HG03097 (cell line): Measurements from ENCODE around the gene DISP3.

Experiments used
- ATAC-seq: cut with Tn5 transposase; IDR thresholded peaks from one replicate; pipeline ENCODE4 v1.9.1; 2021; ENCODE audit not compliant: unreplicated experiment, low FRiP score

The DISP3 gene

DNA sequence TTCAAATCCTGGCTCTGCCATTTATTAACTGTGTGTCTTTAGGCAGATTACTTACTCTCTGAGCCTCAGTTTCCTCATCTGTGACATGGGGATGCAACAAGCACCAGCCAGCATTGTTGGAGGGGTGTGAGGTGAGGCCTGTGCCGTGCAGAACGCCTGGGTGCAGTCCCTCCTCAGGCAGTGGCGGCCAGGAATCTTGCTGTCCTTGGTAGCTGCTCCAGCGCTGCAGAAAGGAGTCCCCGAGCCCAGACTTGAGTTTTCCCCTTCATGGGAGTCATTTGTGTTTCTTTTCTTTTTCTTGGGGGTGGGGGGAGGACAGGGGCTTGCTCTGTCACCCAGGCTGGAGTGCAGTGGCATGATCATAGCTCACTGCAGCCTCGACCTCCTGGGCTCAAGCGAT is 46.6 kb downstream of the DISP3 start:
- ATAC-seq, result no peak

GRCh38 chr1:11526071-11526895 is 47.3 kb downstream of the DISP3 start:
- ATAC-seq, result no peak

GRCh38 chr1:11527541-11528452 is 48.8 kb downstream of the DISP3 start:
- no peak for ATAC-seq

DNA sequence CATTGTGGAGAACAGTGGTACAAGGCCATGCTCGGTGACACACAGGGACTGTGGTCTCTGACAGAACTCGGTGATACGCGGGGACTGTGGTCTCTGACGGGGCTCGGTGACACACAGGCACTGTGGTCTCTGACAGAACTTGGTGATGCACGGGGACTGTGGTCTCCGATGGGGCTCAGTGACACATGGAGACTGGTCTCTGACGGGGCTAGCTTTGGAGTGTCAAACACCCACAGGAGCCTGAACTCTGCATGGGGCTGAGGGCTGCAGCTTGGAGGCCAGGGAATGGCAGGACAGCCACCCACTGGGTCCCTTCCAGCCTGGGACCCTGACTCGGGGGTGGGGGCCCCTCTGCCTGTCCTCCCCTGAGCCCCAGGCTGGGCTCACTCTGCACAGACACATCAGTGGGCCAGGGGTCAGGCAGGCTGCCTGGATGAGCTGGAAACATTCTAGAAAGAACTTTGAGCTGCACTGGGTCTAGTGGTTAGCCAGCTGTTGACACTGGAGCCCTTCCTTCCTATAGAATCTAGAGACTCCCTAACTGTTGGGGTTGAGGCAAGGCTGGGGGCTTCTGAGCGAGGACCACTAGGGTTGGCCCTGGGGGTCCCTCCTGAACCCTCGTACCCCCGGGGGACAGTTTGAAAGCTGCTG is 49.8 kb downstream of the DISP3 start:
- ATAC-seq, result no peak

DNA sequence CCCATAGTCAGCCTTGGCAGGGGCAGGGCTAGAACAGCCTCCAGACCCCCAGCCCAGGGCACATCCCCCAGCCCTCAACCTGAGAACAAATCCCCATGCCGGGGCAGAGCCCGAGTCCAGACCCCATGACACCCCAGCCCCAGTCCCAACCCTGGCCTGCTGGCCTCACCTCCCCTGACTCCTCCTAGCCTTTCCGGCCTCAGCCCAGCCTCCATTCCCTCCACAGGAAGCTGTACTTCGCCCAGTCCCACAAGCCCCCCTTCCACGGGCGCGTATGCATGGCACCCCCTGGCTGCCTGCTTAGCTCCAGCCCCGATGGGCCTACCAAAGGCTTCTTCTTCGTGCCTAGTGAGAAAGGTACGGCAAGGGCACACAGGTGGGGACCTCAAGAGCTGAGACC is 50.4 kb downstream of the DISP3 start:
- no peak for ATAC-seq

DNA sequence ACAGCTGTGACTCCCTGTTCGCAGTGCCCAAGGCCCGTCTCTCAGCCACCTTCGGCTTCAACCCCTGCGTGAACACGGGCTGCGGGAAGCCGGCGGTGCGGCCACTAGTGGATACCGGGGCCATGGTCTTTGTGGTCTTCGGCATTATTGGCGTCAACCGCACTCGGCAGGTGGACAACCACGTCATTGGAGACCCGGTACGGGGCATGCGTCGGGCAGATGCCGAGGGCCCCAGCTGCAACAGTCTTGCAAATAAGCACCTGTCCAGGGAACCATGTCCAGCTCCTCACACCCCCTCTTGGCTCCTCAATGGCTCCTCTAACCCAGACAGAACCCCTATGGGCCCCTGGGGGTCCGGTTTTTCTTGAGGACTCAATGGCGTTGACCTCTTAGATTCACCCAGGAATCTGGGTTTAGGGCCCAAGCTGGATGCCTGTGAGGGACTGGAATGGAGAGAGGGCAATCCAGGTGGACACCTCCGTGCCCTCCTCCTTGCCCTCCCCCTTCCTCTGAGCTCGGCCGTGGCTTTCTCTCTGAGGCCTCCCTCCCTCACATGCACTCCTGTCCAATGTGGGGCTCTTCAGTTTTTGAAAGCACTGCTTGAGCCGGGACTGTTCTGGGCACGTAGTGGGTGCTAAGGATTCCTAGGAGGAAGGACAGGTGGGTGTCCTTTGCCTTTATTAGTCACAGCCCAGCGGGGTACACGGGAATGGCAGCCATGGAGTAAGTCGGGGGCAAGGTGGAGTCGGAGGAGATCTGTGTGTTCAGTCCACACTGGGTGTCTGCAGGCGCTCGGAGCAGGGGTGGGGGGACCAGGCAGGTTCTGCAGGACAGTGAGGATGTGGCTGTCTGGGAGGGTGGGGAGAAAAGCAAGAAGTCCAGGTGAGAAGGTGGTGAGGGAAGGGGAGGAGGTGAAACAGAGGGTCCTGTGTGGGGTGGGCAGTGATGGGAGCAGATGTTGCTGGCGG is 51.1 kb downstream of the DISP3 start:
- no peak for ATAC-seq

GRCh38 chr1:11530731-11531311 is 51.9 kb downstream of the DISP3 start:
- ATAC-seq, result no peak

DNA sequence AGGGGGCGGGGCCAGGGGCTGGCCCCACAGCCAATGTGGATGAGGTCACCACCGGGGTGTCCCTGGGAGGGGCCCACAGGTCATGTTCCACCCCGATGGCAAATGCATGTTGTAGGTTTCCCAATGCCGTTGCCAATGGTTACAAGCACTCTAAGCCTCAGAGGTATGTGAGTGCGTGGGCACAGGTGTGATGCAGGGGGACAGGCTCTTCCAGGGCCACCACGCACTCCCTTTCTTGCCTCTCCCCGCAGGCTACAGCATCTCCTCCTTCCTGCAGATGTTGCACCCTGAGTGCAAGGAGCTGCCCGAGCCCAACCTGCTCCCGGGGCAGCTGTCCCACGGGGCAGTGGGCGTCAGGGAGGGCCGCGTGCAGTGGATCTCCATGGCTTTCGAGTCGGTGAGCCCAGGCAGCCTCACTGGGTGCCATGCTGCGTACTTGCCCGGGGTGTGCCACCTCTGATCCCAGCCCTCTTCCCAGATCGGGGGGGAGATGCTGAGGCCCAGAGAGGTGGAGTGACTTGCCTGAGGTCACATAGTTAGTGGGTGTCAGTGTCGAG is 52.4 kb downstream of the DISP3 start:
- no peak for ATAC-seq

GRCh38 chr1:11531943-11532342 is 53.0 kb downstream of the DISP3 start:
- ATAC-seq, result no peak

DNA sequence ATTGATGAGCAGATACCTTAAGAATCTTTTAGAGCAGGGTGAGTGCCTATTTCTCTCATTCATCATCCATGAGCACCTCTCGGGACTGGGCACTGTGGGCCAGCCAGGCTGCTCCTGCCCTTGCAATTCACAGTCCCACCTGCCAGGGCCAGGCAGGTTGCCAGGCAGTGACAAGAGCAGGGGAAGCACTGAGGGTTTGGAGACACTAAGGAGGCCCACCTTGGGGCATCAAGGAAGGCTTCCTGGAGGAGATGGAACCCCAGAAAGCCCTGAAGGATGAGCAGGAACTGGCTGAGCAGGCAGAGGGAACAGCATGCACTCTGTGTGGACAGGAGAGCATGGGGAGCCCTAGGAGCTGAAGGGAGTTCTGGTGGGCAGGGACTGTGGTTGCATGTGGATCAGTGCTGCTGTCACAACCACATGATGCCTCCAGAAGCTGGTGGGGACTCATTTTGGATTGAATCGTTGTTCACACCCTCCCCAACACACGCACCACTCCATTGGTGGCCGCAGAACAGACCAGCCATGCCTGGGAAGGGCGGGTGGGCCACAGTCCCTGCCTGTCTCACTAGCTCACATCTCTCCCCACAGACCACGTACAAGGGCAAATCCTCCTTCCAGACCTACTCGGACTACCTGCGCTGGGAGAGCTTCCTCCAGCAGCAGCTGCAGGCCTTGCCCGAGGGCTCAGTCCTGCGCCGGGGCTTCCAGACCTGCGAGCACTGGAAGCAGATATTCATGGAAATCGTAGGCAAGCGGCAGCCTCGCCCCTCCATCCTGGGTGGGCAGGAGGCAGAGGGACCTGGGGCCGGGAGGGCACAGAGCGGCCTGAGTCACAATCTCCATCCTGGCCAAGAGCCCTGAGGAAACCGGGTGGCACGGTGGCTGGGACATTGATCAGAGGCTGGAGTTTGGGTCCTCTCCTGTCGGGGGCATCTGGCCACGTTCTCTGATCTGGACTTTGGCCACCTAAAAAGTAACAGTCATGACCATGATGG is 55.1 kb downstream of the DISP3 start:
- ATAC-seq, result no peak

DNA sequence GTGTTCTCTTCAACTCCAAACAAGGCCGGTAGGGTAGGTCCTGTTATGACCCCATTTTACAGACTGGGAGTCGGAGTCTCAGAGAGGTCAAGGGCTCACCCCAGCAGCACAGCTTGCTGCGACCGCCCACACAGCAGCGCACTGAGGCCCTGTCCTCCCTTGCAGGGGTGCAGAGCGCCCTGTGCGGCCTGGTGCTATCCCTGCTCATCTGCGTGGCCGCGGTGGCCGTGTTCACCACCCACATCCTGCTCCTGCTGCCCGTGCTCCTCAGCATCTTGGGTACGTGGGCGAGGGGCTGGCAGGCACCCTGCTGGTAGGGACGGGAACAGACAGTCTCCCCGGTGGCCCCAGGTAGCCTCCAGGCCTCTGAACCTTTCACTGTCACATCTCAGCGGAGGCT is 55.9 kb downstream of the DISP3 start:
- no peak for ATAC-seq

- ATAC-seq, result no peak
Observed at GRCh38 chr1:11535316-11535715, 56.4 kb downstream of the DISP3 start.

DNA sequence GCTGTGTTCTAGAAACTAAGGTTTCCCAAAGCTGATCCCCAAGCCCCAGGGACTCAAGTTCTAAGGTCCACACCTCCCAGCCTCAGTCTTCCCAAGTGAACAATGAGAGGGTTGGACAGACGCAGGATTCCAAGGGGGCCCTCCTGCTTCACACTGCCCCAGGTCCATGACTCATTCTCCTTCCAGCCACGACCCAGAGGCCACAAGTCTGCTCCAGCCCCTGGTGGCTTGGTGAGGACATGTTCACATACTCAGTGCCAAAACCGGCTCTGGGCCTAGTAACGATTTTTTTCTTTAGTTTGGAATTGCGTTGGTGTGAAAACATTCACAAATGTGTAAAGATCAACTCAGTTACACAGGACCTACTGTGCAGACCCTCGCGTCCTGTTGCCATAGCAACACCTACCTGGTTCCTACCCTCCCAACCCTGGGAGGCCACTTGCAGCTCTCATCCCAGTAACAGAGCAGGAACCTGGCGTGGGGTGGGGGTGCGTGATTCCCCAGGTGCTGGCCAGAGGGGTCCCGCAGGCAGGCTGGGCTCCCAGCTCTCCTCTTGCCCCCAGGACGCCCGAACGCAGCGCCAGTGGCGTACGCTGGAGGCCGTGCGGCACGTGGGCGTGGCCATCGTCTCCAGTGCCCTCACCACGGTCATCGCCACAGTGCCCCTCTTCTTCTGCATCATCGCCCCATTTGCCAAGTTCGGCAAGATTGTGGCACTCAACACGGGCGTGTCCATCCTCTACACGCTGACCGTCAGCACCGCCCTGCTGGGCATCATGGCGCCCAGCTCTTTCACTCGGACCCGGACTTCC is 57.0 kb downstream of the DISP3 start:
- ATAC-seq, result no peak

GRCh38 chr1:11536573-11537379 is 57.8 kb downstream of the DISP3 start:
- no peak for ATAC-seq

GRCh38 chr1:11537380-11537764 is 58.4 kb downstream of the DISP3 start:
- ATAC-seq, result no peak

- ATAC-seq, result no peak
Observed at GRCh38 chr1:11537854-11538591, 59.1 kb downstream of the DISP3 start.
